HUES6 (cell line): ENCODE measurements around the gene GALT.
A peak's percentile ranks its signal among the peaks of the same experiment; 100 is the strongest.

Experiments used
- H3K27ac ChIP-seq: 2 replicates; pipeline ENCODE4 v1.7.0; 2013; ENCODE audit warnings: low read depth, mild to moderate bottlenecking, low read length, inconsistent platforms
- H3K27me3 ChIP-seq: 2 replicates; pipeline ENCODE4 v1.6.1; 2013; ENCODE audit warnings: low read length; ENCODE audit not compliant: control insufficient read depth, insufficient read depth
- H3K36me3 ChIP-seq: 2 replicates; pipeline ENCODE4 v1.6.1; 2013; ENCODE audit warnings: low read length; ENCODE audit not compliant: control insufficient read depth, insufficient read depth
- H3K4me1 ChIP-seq: 2 replicates; pipeline ENCODE4 v1.6.1; 2013; ENCODE audit warnings: low read length; ENCODE audit not compliant: control insufficient read depth, insufficient read depth
- H3K4me3 ChIP-seq: 2 replicates; pipeline ENCODE4 v1.5.1; 2013; ENCODE audit warnings: low read depth, low read length
- H3K9ac ChIP-seq: one replicate; pipeline ENCODE4 v1.6.1; 2013; ENCODE audit warnings: mild to moderate bottlenecking, low read length
- H3K9me3 ChIP-seq: 2 replicates; pipeline ENCODE4 v1.6.1; 2013; ENCODE audit warnings: low read depth, low read length; ENCODE audit not compliant: control insufficient read depth, insufficient read depth

Gene GALT

DNA sequence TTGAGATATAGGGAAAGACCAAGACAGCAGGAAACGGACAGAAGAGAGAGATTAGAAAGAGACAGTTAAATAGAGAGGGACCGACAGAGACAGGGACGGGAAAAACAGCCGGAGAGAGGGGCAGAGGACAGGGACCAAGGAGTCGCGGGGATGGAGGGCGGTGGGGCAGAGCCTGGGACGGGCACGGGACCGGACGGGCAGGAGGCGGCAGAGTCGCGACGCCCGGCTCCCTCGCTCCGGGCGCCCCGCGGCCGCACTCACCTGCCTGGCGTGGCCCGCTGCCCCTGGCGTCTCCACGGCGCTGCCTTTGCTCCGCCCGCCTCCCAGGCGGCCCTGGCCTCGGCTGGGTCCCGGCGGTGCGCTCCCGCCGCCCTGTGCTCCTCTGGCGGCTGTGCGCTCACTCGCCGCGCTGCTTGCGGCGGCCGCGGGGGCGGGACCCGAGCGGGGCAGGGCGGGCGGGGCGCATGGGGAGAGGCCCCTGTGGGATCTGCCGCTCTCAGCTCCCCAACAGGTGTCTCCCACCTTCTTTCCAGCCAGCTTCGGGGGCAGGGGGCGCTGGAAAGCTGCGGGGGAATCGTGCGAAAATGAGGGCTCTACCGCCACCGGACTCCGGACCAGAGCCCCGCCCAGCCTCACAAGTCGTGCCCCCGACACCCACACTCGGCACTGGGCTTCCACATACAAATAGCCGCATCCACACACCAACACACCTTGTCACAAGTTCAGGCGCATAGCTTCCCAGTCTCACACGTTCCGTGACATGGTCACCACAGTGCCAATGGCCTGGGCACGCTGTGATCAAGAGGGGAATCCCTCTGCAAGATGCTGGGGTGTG is 17.6 kb upstream of the GALT start, which contains the start of gene ARID3C:
TSS of gene ARID3C (minus strand) at position 411 of the 835 bp plus-strand sequence. CDS start 1,052 bp downstream, outside the sequence.
- Histone ChIP-seq H3K27ac (no peak within 1 kb of the TSS), H3K27me3 (peaks cover 95% of the 10 kb centered on the region), H3K4me3 (peak within 1 kb of the TSS; percentile 64), H3K9ac (no peak within 1 kb of the TSS), H3K9me3 (no peaks in the 10 kb centered on the region), H3K36me3 (no peaks in the 10 kb centered on the region), H3K4me1 (peaks cover 12% of the 10 kb centered on the region)

DNA sequence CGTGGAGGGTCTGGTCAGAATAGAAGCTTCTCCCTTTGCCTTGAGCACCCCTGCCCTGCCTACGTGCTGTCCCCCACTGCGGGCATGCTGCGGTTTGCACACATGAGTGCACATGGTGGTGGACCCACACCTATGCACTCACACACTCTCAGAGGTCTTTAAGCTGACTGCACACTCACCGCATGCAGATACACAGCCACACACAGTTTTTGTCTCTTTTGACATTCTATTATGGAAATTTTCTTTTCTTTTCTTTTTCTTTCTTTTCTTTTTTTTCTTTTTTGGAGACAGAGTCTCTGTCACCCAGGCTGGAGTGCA is 17.0 kb upstream of the GALT start:
- Histone ChIP-seq H3K9me3 (no peaks in the 10 kb centered on the region), H3K36me3 (no peaks in the 10 kb centered on the region), H3K4me3 (peak overlapping the region; percentile 64), H3K4me1 (peaks cover 12% of the 10 kb centered on the region), H3K27ac (no peak overlapping the region), H3K27me3 (peaks cover 89% of the 10 kb centered on the region), H3K9ac (no peak overlapping the region)

DNA sequence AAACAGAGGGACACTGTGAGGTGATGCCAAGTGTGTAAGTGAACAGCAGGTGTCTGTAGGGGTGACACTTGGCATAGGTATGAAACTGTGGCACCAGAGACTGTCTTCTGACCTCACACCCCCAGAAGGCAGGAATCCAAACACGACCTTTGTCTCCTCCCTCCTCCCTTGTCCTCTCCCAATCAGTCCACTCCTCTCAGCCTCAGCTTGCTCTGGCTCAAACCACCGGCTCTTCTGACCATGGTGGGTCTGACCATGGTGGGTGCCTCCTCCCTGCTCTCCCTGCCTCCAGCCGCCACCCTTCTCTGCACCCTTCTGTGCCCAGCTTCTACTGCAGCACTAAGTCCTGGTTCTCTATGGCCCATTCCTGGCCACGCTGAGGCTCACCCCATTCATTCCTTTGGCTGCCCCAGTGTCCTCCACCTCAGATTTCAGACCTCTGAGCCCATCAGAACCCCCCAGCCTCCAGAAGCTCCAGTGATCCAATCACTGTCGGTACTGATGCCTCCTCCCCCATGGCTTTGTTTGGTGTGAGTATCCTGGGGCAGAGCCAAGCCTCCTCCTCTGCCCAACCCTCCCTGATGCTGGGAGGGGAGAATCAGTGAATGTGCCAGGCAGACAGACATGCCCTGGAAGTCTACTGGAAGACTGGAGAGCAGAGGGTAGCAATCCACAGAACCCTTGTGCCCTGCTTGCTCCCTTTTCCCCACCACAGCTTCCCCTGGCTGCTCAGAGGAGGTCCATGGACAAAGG is 15.9 kb upstream of the GALT start:
- Histone ChIP-seq H3K9me3 (no peaks in the 10 kb centered on the region), H3K27me3 (peaks cover 77% of the 10 kb centered on the region), H3K4me3 (no peak overlapping the region)

DNA sequence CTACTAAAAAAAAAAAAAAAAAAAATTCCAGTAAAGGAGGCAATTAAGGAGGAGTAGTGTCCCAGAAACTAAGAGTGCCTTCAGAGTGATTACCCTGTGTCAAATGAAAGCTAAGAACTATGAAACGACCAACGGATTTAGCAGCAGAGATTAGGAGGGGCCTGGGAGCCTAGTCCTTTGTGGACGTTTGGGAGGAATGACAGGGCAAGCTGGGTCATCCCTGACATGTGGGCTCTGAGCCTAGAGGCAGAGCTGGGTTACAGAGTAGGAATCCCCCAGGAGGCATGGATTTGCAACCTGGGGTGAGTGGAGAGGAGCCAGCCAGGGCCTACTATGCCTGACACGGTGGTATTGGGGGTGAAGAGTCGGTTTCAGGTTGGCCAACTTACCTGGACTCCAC is 13.3 kb upstream of the GALT start:
- no peak overlapping the region for H3K4me3 ChIP-seq
- peaks cover 22% of the 10 kb centered on the region for H3K4me1 ChIP-seq
- no peaks in the 10 kb centered on the region for H3K9me3 ChIP-seq
- no peak overlapping the region for H3K27ac ChIP-seq
- H3K36me3 ChIP-seq: peaks cover 11% of the 10 kb centered on the region
- H3K27me3 ChIP-seq: peaks cover 60% of the 10 kb centered on the region
- H3K9ac ChIP-seq: no peak overlapping the region

More for the DNA sequence above, 15.9 kb upstream of the GALT start:
- H3K36me3 ChIP-seq: peaks cover 7% of the 10 kb centered on the region
- no peak overlapping the region for H3K9ac ChIP-seq
- H3K4me1 ChIP-seq: peaks cover 12% of the 10 kb centered on the region
- H3K27ac ChIP-seq: no peak overlapping the region

DNA sequence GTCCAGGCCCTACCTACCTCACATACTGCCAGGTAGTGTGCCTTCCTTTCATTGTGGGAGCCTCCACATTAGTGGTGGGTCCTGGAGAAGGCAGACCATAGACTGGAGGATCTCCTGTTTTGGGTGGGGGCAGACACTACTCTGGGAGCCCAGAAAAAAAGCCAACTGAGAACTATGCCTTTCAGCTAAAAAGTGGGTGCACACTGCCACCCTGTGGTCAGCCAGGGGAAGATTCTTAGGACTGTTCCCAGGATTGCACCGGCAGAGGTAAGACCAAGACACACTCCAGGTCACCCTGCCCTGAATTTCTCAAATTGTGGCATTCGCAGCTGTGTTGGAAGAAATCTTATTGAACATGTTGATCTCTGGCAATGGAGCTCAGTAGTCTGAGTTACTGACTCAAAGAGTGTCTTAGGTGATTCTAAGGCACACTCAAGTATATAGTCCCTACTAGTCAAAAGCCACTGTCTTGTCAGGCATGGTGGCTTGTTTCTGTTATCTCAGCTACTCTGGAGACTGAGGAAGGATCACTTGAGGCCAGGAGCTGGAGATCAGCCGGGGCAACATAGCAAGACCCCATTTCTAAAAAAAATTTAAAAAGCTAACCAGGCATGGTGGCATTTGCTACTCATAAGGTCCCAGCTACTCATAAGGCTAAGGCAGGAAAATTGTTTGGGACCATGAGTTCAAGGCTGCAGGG is 12.5 kb upstream of the GALT start:
- H3K9ac ChIP-seq: no peak overlapping the region

DNA sequence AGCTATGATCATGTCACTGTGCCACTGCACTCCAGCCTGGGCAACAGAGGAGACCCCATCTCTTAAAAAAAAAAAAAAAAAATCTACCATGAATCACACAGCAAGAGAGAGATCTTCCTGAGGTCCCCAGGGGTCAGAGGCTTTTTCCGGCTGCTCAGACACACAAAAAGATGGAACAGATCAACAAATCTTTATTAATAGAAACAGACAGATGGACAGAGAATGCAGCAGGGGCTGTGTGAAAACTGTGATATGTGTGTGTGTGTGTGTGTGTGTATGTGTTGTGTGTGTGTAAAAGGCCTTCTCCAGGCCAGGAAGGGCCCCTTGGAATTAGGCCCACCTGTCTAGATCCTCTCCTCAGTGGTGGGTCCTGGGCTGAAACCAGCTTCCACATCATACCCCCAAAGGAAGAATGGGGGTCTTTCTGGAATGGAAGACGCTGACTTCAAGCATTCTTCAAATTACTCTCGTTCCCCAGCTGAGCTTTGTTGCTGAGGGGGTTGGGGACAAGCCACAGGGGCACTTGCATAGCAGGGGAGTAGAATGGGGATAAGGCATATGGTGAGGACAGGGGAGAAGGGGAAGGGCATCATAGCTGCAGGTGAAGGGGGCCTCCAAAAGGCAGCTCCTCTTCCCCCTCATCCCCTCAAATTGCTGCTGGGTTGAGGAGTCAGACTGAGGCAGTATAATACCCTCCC is 11.8 kb upstream of the GALT start:
- peaks cover 11% of the 10 kb centered on the region for H3K36me3 ChIP-seq
- no peaks in the 10 kb centered on the region for H3K9me3 ChIP-seq
- no peak overlapping the region for H3K4me3 ChIP-seq
- peaks cover 18% of the 10 kb centered on the region for H3K4me1 ChIP-seq
- H3K27me3 ChIP-seq: peaks cover 44% of the 10 kb centered on the region
- H3K27ac ChIP-seq: no peak overlapping the region
- H3K9ac ChIP-seq: no peak overlapping the region

More for the DNA sequence above, 12.5 kb upstream of the GALT start:
- no peak overlapping the region for H3K4me3 ChIP-seq
- H3K9me3 ChIP-seq: no peaks in the 10 kb centered on the region
- peaks cover 11% of the 10 kb centered on the region for H3K36me3 ChIP-seq
- H3K27me3 ChIP-seq: peaks cover 51% of the 10 kb centered on the region
- H3K4me1 ChIP-seq: peaks cover 22% of the 10 kb centered on the region
- H3K27ac ChIP-seq: no peak overlapping the region

DNA sequence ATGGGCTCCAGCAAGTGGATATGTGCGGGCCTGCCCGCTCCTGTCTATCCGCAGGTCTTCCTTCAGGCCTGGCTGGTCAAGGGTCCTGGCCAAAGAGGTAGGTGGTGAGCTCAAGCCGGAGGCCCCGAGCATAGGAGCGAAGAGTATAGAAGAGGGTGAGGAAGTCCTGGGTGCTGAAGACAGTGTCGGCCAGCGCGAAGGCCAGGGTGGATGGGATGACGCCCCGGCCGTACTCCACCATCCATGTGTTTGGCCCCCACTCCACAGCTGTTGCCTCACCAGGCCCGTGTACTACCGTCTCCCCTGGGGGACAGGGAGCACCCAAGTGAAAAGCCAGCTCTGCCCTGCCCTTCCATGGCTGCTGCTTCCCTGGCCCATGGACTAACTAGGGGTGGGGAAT is 10.9 kb upstream of the GALT start:
- Histone ChIP-seq H3K9ac (no peak overlapping the region), H3K4me1 (peaks cover 18% of the 10 kb centered on the region), H3K36me3 (peaks cover 11% of the 10 kb centered on the region), H3K4me3 (no peak overlapping the region), H3K27me3 (peaks cover 36% of the 10 kb centered on the region), H3K9me3 (no peaks in the 10 kb centered on the region), H3K27ac (no peak overlapping the region)

DNA sequence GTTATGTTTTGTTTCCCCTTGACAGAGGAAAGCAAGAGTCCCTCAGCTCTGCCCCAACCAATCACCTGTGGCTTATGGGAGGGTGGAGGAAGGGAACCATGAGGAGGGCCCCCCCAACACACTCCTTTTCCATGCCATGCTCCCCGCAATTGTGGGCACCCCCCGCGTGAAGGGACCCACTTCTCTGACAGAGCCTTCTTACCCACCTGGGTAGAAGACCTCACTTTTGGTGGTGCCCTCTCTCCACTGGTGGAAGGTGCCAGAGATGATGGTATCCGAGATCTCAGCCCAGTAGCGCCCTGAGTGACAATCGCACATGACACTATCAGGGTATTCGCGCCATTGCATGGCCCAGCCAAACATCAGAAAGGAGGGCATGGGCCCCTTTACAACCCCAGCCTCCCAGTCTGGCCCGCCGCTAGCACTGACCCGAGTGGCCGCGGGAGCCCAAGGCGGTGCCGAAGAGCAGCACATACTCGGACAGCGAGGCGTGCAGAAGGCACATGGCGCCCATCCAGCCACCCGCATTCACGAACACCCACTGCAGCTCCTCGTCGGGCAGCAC is 9.6 kb upstream of the GALT start:
- peak overlapping the region; percentile 52; the same call in 1 of the 2 replicates for H3K27ac ChIP-seq
- H3K9ac ChIP-seq: peak overlapping the region; percentile 85

DNA sequence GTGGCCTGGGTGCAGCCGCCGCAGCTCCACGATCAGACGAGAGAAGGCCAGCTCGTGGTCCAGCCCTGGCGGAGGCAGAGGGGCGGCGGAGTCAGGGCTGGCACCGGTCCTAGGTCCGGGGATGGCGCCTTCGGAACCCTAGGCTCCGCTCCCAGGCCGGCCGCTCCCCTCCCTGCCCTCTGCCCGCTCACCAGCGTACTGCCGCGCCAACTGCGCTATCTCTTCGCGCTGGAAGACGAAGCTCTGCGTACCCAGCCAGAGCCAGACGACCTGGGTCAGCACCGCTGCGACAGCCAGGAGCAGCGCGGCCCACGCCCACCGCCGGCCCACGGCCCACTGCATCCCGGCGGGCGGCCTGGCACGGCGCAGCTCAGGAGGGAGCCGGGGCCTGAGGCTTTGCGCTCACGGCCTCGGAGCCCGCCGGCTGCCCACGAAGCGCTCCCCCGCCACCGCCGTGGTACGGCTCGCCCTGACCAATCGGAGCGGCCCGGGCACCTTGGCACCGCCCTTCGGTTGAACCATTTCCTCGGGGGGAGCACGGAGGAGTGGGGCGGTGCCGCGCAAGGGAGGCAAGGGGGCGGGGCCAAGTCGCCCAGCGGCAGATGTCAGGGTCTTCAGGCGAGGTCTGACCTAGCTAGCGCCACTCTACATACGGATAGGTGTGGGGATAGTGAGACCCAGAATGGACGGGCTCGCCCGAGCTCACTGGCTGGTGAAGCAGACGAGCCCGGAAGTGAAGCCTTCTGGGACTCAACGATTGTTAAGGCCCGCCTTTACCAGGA is 8.9 kb upstream of the GALT start, which contains the start of gene SIGMAR1:
TSS of gene SIGMAR1 (minus strand) at position 432 of the 782 bp plus-strand sequence. CDS start at position 342, 90 bp downstream.
- Histone ChIP-seq H3K27me3 (peaks cover 16% of the 10 kb centered on the region), H3K9me3 (no peaks in the 10 kb centered on the region), H3K36me3 (peaks cover 11% of the 10 kb centered on the region), H3K27ac (peak within 1 kb of the TSS; percentile 52; the same call in 1 of the 2 replicates), H3K9ac (peak within 1 kb of the TSS; percentile 85), H3K4me3 (peak within 1 kb of the TSS; percentile 91), H3K4me1 (peaks cover 18% of the 10 kb centered on the region)

More for the DNA sequence above, 9.6 kb upstream of the GALT start:
- Histone ChIP-seq H3K9me3 (no peaks in the 10 kb centered on the region), H3K4me3 (peak overlapping the region; percentile 91), H3K27me3 (peaks cover 23% of the 10 kb centered on the region), H3K36me3 (peaks cover 11% of the 10 kb centered on the region), H3K4me1 (peaks cover 18% of the 10 kb centered on the region)

DNA sequence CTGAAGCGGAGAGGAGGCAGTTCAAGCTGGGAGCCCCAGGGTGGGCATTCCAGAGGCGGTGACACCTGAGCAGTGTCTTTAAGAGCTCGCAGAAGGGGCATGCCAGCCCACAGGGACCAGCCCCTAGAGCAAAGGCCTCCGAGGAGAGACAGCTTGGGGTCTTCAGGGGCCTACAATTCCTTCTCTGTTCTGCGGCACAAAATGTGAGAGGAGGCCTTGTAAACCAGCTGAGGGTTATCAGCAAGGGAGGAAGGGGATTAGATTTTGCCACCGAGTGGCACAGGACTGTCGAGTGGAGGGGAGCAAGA is 8.4 kb upstream of the GALT start:
- Histone ChIP-seq H3K9me3 (no peaks in the 10 kb centered on the region), H3K4me1 (peaks cover 18% of the 10 kb centered on the region), H3K9ac (peak overlapping the region; percentile 85), H3K27ac (no peak overlapping the region), H3K4me3 (peak overlapping the region; percentile 91), H3K36me3 (peaks cover 11% of the 10 kb centered on the region), H3K27me3 (peaks cover 10% of the 10 kb centered on the region)
